Measurements from ENCODE around the gene CCDC34.

CCDC34 gene

GRCh38 chr11:27315836-27316235, 47.2 kb downstream of the CCDC34 start:
- no peak overlapping the region for H3K4me2 ChIP-seq
- H3K36me3 ChIP-seq (ENCODE audit: insufficient read depth) = no peaks in the 10 kb centered on the region

GRCh38 chr11:27313157-27313821, 49.7 kb downstream of the CCDC34 start:
- TF ChIP-seq CTCF (conservative IDR thresholded peaks at IDR 0.05; ENCODE audit: low read depth, low read length) = no peak
- Histone ChIP-seq H3K27ac (no peak overlapping the region), H3K27me3 (ENCODE audit: insufficient read depth, low read depth) (no peaks in the 10 kb centered on the region), H3K4me2 (no peak overlapping the region), H3K4me1 (ENCODE audit: low read depth, poor library complexity, severe bottlenecking) (peaks cover 3% of the 10 kb centered on the region), H3K9ac (no peak overlapping the region), H3K79me2 (ENCODE audit: insufficient read depth, low read depth) (no peaks in the 10 kb centered on the region), H2AFZ (ENCODE audit: low read depth) (no peak overlapping the region), H3K36me3 (ENCODE audit: insufficient read depth) (no peaks in the 10 kb centered on the region), H4K20me1 (ENCODE audit: insufficient read depth) (no peaks in the 10 kb centered on the region), H3K4me3 (IDR thresholded peaks at IDR 0.05; ENCODE audit: insufficient read depth, low read depth, low read length) (no peak overlapping the region)

More at GRCh38 chr11:27315836-27316235, 47.2 kb downstream of the CCDC34 start:
- no peak for TF ChIP-seq CTCF (conservative IDR thresholded peaks at IDR 0.05; ENCODE audit: low read depth, low read length)
- no peak overlapping the region for H2AFZ ChIP-seq (ENCODE audit: low read depth)
- H3K27ac ChIP-seq = no peak overlapping the region
- H3K79me2 ChIP-seq (ENCODE audit: insufficient read depth, low read depth) = no peaks in the 10 kb centered on the region
- H3K4me3 ChIP-seq (IDR thresholded peaks at IDR 0.05; ENCODE audit: insufficient read depth, low read depth, low read length) = no peak overlapping the region
- H3K9ac ChIP-seq = no peak overlapping the region
- no peaks in the 10 kb centered on the region for H3K27me3 ChIP-seq (ENCODE audit: insufficient read depth, low read depth)
- peaks cover 20% of the 10 kb centered on the region for H3K4me1 ChIP-seq (ENCODE audit: low read depth, poor library complexity, severe bottlenecking)
- no peaks in the 10 kb centered on the region for H4K20me1 ChIP-seq (ENCODE audit: insufficient read depth)

GRCh38 chr11:27312110-27312509, 50.9 kb downstream of the CCDC34 start:
- H3K4me1 ChIP-seq (ENCODE audit: low read depth, poor library complexity, severe bottlenecking) = no peaks in the 10 kb centered on the region
- H3K27ac ChIP-seq = no peak overlapping the region
- no peak overlapping the region for H3K9ac ChIP-seq
- no peak overlapping the region for H3K4me2 ChIP-seq
- H3K36me3 ChIP-seq (ENCODE audit: insufficient read depth) = no peaks in the 10 kb centered on the region
- H3K79me2 ChIP-seq (ENCODE audit: insufficient read depth, low read depth) = no peaks in the 10 kb centered on the region
- TF ChIP-seq CTCF (conservative IDR thresholded peaks at IDR 0.05; ENCODE audit: low read depth, low read length) = no peak
- H3K27me3 ChIP-seq (ENCODE audit: insufficient read depth, low read depth) = no peaks in the 10 kb centered on the region
- H2AFZ ChIP-seq (ENCODE audit: low read depth) = no peak overlapping the region
- H4K20me1 ChIP-seq (ENCODE audit: insufficient read depth) = no peaks in the 10 kb centered on the region
- H3K4me3 ChIP-seq (IDR thresholded peaks at IDR 0.05; ENCODE audit: insufficient read depth, low read depth, low read length) = no peak overlapping the region

- TF ChIP-seq CTCF (conservative IDR thresholded peaks at IDR 0.05; ENCODE audit: low read depth, low read length) = no peak
- H3K27me3 ChIP-seq (ENCODE audit: insufficient read depth, low read depth) = no peaks in the 10 kb centered on the region
- H4K20me1 ChIP-seq (ENCODE audit: insufficient read depth) = no peaks in the 10 kb centered on the region
- no peaks in the 10 kb centered on the region for H3K36me3 ChIP-seq (ENCODE audit: insufficient read depth)
- H3K27ac ChIP-seq = no peak overlapping the region
- H3K4me1 ChIP-seq (ENCODE audit: low read depth, poor library complexity, severe bottlenecking) = no peaks in the 10 kb centered on the region
- no peak overlapping the region for H2AFZ ChIP-seq (ENCODE audit: low read depth)
- H3K4me3 ChIP-seq (IDR thresholded peaks at IDR 0.05; ENCODE audit: insufficient read depth, low read depth, low read length) = no peak overlapping the region
- H3K4me2 ChIP-seq = no peak overlapping the region
- H3K9ac ChIP-seq = no peak overlapping the region
- no peaks in the 10 kb centered on the region for H3K79me2 ChIP-seq (ENCODE audit: insufficient read depth, low read depth)
Measured at GRCh38 chr11:27310707-27311106, 52.3 kb downstream of the CCDC34 start.

Measured in KMS-11 (cell line).